ENCODE data around the gene APBA3.

APBA3 gene

GRCh38 chr19:3808420-3809143 lies 47.1 kb upstream of the APBA3 start:
- CTCF ChIA-PET: no interaction called here
- no peak overlapping the region for H3K4me3 ChIP-seq (ENCODE audit: low read depth, low read length)
- no peaks in the 10 kb centered on the region for H3K36me3 ChIP-seq (ENCODE audit: control insufficient read depth in 2 of 2, insufficient read depth in 1 of 2, low read length in 2 of 2)
- no peak for TF ChIP-seq ZNF155 (tag by site-specific recombination; IDR thresholded peaks at IDR 0.05)
- no peak for TF ChIP-seq SCRT2 (tag by site-specific recombination; IDR thresholded peaks at IDR 0.05)
- TF ChIP-seq, protein P1, sequence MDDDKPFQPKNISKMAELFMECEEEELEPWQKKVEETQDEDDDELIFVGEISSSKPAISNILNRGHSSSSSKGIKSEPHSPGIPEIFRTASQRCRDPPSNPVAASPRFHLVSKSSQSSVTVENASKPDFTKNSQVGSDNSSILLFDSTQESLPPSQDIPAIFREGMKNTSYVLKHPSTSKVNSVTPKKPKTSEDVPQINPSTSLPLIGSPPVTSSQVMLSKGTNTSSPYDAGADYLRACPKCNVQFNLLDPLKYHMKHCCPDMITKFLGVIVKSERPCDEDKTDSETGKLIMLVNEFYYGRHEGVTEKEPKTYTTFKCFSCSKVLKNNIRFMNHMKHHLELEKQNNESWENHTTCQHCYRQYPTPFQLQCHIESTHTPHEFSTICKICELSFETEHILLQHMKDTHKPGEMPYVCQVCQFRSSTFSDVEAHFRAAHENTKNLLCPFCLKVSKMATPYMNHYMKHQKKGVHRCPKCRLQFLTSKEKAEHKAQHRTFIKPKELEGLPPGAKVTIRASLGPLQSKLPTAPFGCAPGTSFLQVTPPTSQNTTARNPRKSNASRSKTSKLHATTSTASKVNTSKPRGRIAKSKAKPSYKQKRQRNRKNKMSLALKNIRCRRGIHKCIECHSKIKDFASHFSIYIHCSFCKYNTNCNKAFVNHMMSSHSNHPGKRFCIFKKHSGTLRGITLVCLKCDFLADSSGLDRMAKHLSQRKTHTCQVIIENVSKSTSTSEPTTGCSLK (tag by site-specific recombination; IDR thresholded peaks at IDR 0.05): no peak
- TF ChIP-seq, protein P2, sequence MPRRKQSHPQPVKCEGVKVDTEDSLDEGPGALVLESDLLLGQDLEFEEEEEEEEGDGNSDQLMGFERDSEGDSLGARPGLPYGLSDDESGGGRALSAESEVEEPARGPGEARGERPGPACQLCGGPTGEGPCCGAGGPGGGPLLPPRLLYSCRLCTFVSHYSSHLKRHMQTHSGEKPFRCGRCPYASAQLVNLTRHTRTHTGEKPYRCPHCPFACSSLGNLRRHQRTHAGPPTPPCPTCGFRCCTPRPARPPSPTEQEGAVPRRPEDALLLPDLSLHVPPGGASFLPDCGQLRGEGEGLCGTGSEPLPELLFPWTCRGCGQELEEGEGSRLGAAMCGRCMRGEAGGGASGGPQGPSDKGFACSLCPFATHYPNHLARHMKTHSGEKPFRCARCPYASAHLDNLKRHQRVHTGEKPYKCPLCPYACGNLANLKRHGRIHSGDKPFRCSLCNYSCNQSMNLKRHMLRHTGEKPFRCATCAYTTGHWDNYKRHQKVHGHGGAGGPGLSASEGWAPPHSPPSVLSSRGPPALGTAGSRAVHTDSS (tag by site-specific recombination; IDR thresholded peaks at IDR 0.05): no peak
- TF ChIP-seq SP7 (tag by site-specific recombination; IDR thresholded peaks at IDR 0.05): no peak
- TF ChIP-seq SETDB1 (IDR thresholded peaks at IDR 0.05; ENCODE audit: insufficient read length, low read length): no peak
- TF ChIP-seq ZNF658 (tag by site-specific recombination; IDR thresholded peaks at IDR 0.05): no peak
- TF ChIP-seq ZNF707 (tag by site-specific recombination; IDR thresholded peaks at IDR 0.05): no peak
- TF ChIP-seq HIC1 (tag by site-specific recombination; IDR thresholded peaks at IDR 0.05): no peak
- no peak for TF ChIP-seq ZNF660 (tag by site-specific recombination; IDR thresholded peaks at IDR 0.05)
- no peak for TF ChIP-seq ZNF184 (tag by site-specific recombination; IDR thresholded peaks at IDR 0.05)
- no peak for TF ChIP-seq ZNF555 (tag by site-specific recombination; conservative IDR thresholded peaks at IDR 0.05)
- TF ChIP-seq ZNF677 (tag by site-specific recombination; IDR thresholded peaks at IDR 0.05): no peak
- no peak for TF ChIP-seq KLF16 (tag by site-specific recombination; IDR thresholded peaks at IDR 0.05)
- TF ChIP-seq ZNF398 (tag by site-specific recombination; IDR thresholded peaks at IDR 0.05): no peak
- no peak for TF ChIP-seq ZNF121 (tag by site-specific recombination; IDR thresholded peaks at IDR 0.05)
- no peak for TF ChIP-seq KLF7 (tag by site-specific recombination; IDR thresholded peaks at IDR 0.05; ENCODE audit: borderline replicate concordance)
- TF ChIP-seq ZNF626 (tag by site-specific recombination; IDR thresholded peaks at IDR 0.05): no peak
- TF ChIP-seq, protein P3, sequence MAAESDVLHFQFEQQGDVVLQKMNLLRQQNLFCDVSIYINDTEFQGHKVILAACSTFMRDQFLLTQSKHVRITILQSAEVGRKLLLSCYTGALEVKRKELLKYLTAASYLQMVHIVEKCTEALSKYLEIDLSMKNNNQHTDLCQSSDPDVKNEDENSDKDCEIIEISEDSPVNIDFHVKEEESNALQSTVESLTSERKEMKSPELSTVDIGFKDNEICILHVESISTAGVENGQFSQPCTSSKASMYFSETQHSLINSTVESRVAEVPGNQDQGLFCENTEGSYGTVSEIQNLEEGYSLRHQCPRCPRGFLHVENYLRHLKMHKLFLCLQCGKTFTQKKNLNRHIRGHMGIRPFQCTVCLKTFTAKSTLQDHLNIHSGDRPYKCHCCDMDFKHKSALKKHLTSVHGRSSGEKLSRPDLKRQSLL (tag by site-specific recombination; IDR thresholded peaks at IDR 0.05): no peak
- POLR2A ChIA-PET: interaction anchor here (0.5 to 0.6 kb wide), 2 partner anchors 13 to 1900 kb away, joined by 3 to 12 read pairs; no protein-coding TSS in a partner anchor
- no peaks in the 10 kb centered on the region for H3K4me1 ChIP-seq (ENCODE audit: control insufficient read depth, insufficient read depth, low read length)
- no peaks in the 10 kb centered on the region for H3K9me3 ChIP-seq (ENCODE audit: control insufficient read depth, insufficient read depth, low read depth, low read length)
- no peak overlapping the region for H3K27ac ChIP-seq (ENCODE audit: extremely low read depth, low read depth, low read length)

Data from HEK293 (cell line).